Adipocyte (in vitro differentiated cells): ENCODE results near the gene SCNN1A.
"Not testable (repeated sequence)": the region's sequence is repeated elsewhere in the genome, so short reads cannot be mapped to it uniquely, and the experiment has no call there.

Source experiments
- DNase-seq: peaks from one replicate; pipeline ENCODE4 v3.0.0-alpha.2; 2015; ENCODE audit warnings: low read depth
- H3K27me3 ChIP-seq: replicated peaks from 2 replicates; pipeline ENCODE4 v1.7.0; 2013; ENCODE audit warnings: mild to moderate bottlenecking, low read length, moderate library complexity; ENCODE audit not compliant: control insufficient read depth, insufficient read depth
- H3K36me3 ChIP-seq: 2 replicates; pipeline ENCODE4 v1.7.0; 2013; ENCODE audit warnings: low read length, mild to moderate bottlenecking, moderate library complexity; ENCODE audit not compliant: control insufficient read depth, insufficient read depth, severe bottlenecking
- H3K4me1 ChIP-seq: 2 replicates; pipeline ENCODE4 v1.7.0; 2013; ENCODE audit warnings: mild to moderate bottlenecking, low read length, moderate library complexity; ENCODE audit not compliant: control insufficient read depth, insufficient read depth
- H3K4me3 ChIP-seq: 2 replicates; pipeline ENCODE4 v1.7.0; 2013; ENCODE audit warnings: mild to moderate bottlenecking, low read length, moderate library complexity
- H3K9ac ChIP-seq: 2 replicates; pipeline ENCODE4 v1.7.0; 2013; ENCODE audit warnings: mild to moderate bottlenecking, low read length, moderate library complexity
- H3K9me3 ChIP-seq: 2 replicates; pipeline ENCODE4 v1.7.0; 2013; ENCODE audit warnings: mild to moderate bottlenecking, low read length, moderate library complexity; ENCODE audit not compliant: control insufficient read depth

Gene SCNN1A

GRCh38 chr12:6342140-6342889 is 33.0 kb downstream of the SCNN1A start:
- Histone ChIP-seq H3K36me3 (peaks cover 8% of the 10 kb centered on the region), H3K27me3 (no peaks in the 10 kb centered on the region), H3K9ac (peak overlapping the region; percentile 100), H3K4me3 (peak overlapping the region; percentile 96), H3K4me1 (peaks cover 59% of the 10 kb centered on the region), H3K9me3 (no peaks in the 10 kb centered on the region)
- no peak for DNase-seq

- Histone ChIP-seq H3K36me3 (peaks cover 9% of the 10 kb centered on the region), H3K4me3 (peak within 1 kb of the TSS; percentile 96), H3K9ac (peak within 1 kb of the TSS; percentile 100), H3K9me3 (no peaks in the 10 kb centered on the region), H3K4me1 (peaks cover 60% of the 10 kb centered on the region), H3K27me3 (no peaks in the 10 kb centered on the region)
- peak; percentile 92 for DNase-seq
Observed at GRCh38 chr12:6341417-6342139, 33.8 kb downstream of the SCNN1A start, which contains the start of gene TNFRSF1A. Gene TNFRSF1A, minus strand, starts transcription at chr12:6342076. Its CDS starts 262 bp downstream, at chr12:6341814.

- H3K9me3 ChIP-seq: no peaks in the 10 kb centered on the region
- H3K4me1 ChIP-seq: peaks cover 59% of the 10 kb centered on the region
- DNase-seq: no peak
- peak overlapping the region; percentile 100 for H3K9ac ChIP-seq
- H3K4me3 ChIP-seq: peak overlapping the region; percentile 96
- H3K27me3 ChIP-seq: no peaks in the 10 kb centered on the region
- H3K36me3 ChIP-seq: peaks cover 9% of the 10 kb centered on the region
Observed at GRCh38 chr12:6340745-6341416, 34.5 kb downstream of the SCNN1A start.

- peak overlapping the region; percentile 100 for H3K9ac ChIP-seq
- no peaks in the 10 kb centered on the region for H3K27me3 ChIP-seq
- DNase-seq: peak; percentile 68
- H3K4me3 ChIP-seq: peak overlapping the region; percentile 96
- no peaks in the 10 kb centered on the region for H3K9me3 ChIP-seq
- peaks cover 59% of the 10 kb centered on the region for H3K4me1 ChIP-seq
- peaks cover 9% of the 10 kb centered on the region for H3K36me3 ChIP-seq
Observed at GRCh38 chr12:6340032-6340638, 35.2 kb downstream of the SCNN1A start.

- Histone ChIP-seq H3K4me3 (peak overlapping the region; percentile 96), H3K4me1 (peaks cover 69% of the 10 kb centered on the region)
Observed at GRCh38 chr12:6338955-6339354, 36.4 kb downstream of the SCNN1A start.

GRCh38 chr12:6338536-6338935 is 36.8 kb downstream of the SCNN1A start:
- Histone ChIP-seq H3K4me3 (peak overlapping the region; percentile 96), H3K4me1 (peaks cover 69% of the 10 kb centered on the region), H3K36me3 (peaks cover 24% of the 10 kb centered on the region), H3K9ac (peak overlapping the region; percentile 100)
- not testable (repeated sequence) for H3K27me3 ChIP-seq, DNase-seq, H3K9me3 ChIP-seq

More at GRCh38 chr12:6338955-6339354, 36.4 kb downstream of the SCNN1A start:
- H3K36me3 ChIP-seq: peaks cover 20% of the 10 kb centered on the region
- H3K9me3 ChIP-seq: no peaks in the 10 kb centered on the region
- H3K9ac ChIP-seq: peak overlapping the region; percentile 100
- DNase-seq: no peak
- no peaks in the 10 kb centered on the region for H3K27me3 ChIP-seq

- Histone ChIP-seq H3K27me3 (no peaks in the 10 kb centered on the region), H3K9ac (peak overlapping the region; percentile 100), H3K4me1 (peaks cover 69% of the 10 kb centered on the region), H3K36me3 (peaks cover 30% of the 10 kb centered on the region), H3K9me3 (no peaks in the 10 kb centered on the region), H3K4me3 (peak overlapping the region; percentile 96)
- no peak for DNase-seq
Observed at GRCh38 chr12:6337958-6338433, 37.4 kb downstream of the SCNN1A start.

- Histone ChIP-seq H3K9me3 (no peaks in the 10 kb centered on the region), H3K36me3 (peaks cover 38% of the 10 kb centered on the region), H3K27me3 (no peaks in the 10 kb centered on the region), H3K4me1 (peaks cover 69% of the 10 kb centered on the region), H3K9ac (peak overlapping the region; percentile 100), H3K4me3 (peak overlapping the region; percentile 96)
- DNase-seq: no peak
Observed at GRCh38 chr12:6336889-6337853, 38.2 kb downstream of the SCNN1A start.

GRCh38 chr12:6336079-6336888 is 39.1 kb downstream of the SCNN1A start:
- no peaks in the 10 kb centered on the region for H3K9me3 ChIP-seq
- H3K4me3 ChIP-seq: peak overlapping the region; percentile 96
- peaks cover 76% of the 10 kb centered on the region for H3K4me1 ChIP-seq
- H3K27me3 ChIP-seq: no peaks in the 10 kb centered on the region
- H3K9ac ChIP-seq: peak overlapping the region; percentile 100
- H3K36me3 ChIP-seq: peaks cover 47% of the 10 kb centered on the region
- peak; percentile 99 for DNase-seq
